SHP77 treated with DMSO at 0.1 percent for 48 hours (cell line): ENCODE results near the gene MFSD11.
"Not testable (repeated sequence)": the region's sequence is repeated elsewhere in the genome, so short reads cannot be mapped to it uniquely, and the experiment has no call there.

Experiments used
- DNase-seq: peaks from one replicate; lab custom pipeline; 2025; lab: John Stamatoyannopoulos, UW

MFSD11 gene

GRCh38 chr17:76709077-76709950 is 28.6 kb upstream of the MFSD11 start:
- peak; percentile 34 for DNase-seq

- not testable (repeated sequence) for DNase-seq
Observed at GRCh38 chr17:76709951-76710862, 27.7 kb upstream of the MFSD11 start.

- DNase-seq, result no peak
Observed at GRCh38 chr17:76710863-76711611, 26.9 kb upstream of the MFSD11 start, which contains the start of gene MXRA7. Gene MXRA7 (minus strand): TSS chr17:76710965. CDS start chr17:76710946, 19 bp downstream.

- DNase-seq, result not testable (repeated sequence)
Observed at GRCh38 chr17:76712321-76712720, 25.6 kb upstream of the MFSD11 start.

- DNase-seq, result no peak
Observed at GRCh38 chr17:76713765-76714164, 24.2 kb upstream of the MFSD11 start.

- no peak for DNase-seq
Observed at GRCh38 chr17:76714336-76714735, 23.6 kb upstream of the MFSD11 start.

- no peak for DNase-seq
Observed at GRCh38 chr17:76714822-76715495, 23.0 kb upstream of the MFSD11 start.

GRCh38 chr17:76715496-76715830 is 22.5 kb upstream of the MFSD11 start:
- no peak for DNase-seq

- DNase-seq, result no peak
Observed at GRCh38 chr17:76716146-76716838, 21.6 kb upstream of the MFSD11 start.

- no peak for DNase-seq
Observed at GRCh38 chr17:76716839-76717215, 21.1 kb upstream of the MFSD11 start.

GRCh38 chr17:76718516-76718915 is 19.4 kb upstream of the MFSD11 start:
- no peak for DNase-seq

GRCh38 chr17:76720211-76720610 is 17.7 kb upstream of the MFSD11 start:
- no peak for DNase-seq

- DNase-seq, result no peak
Observed at GRCh38 chr17:76720941-76721340, 17.0 kb upstream of the MFSD11 start.

GRCh38 chr17:76721463-76721862 is 16.5 kb upstream of the MFSD11 start:
- DNase-seq, result no peak

- DNase-seq, result no peak
Observed at GRCh38 chr17:76722279-76722678, 15.6 kb upstream of the MFSD11 start.

- DNase-seq, result not testable (repeated sequence)
Observed at GRCh38 chr17:76722977-76723376, 14.9 kb upstream of the MFSD11 start.

GRCh38 chr17:76723812-76724211 is 14.1 kb upstream of the MFSD11 start:
- DNase-seq, result no peak

- DNase-seq, result no peak
Observed at GRCh38 chr17:76725580-76726230, 12.2 kb upstream of the MFSD11 start.

GRCh38 chr17:76726231-76726775 is 11.6 kb upstream of the MFSD11 start, which contains the start of gene JMJD6:
Gene JMJD6 (minus strand): TSS chr17:76726606. CDS start chr17:76726475, 131 bp downstream.
- peak; percentile 97 for DNase-seq
